ENCODE measurements around the gene ARMC8. TPM values are rescaled to one million over a fixed set of nuclear protein-coding genes. Genes with fewer than 3 reads are reported as not detected.

Gene ARMC8
- total RNA-seq, 1 experiment from 2014 or later, result 63.6 TPM

DNA sequence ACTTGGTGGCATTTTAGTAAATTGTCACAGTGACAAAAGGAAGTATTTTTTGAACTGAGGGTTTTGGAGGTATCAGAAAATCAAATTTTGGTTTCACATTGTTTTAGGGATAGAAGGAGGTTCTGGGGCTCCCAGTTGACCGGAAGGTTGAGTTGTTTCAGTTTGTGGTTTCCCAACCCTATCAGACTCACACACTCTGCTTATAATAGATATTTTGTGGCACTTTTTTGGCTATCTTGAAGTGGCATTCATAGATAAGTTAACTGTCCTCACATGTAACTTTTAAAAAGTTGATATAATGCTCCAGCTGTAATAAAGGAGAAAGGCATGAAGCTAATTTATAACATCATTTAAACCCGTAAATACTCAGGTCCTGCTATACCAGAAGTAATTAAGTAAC lies 12.8 kb downstream of the ARMC8 start:
- H4K8ac ChIP-seq (replicated peaks; ENCODE audit: insufficient read length, low read depth, low read length), result no peak overlapping the region
- H3K9ac ChIP-seq (ENCODE audit: extremely low read depth, insufficient read length, low read length), result no peak overlapping the region
- no peak overlapping the region for H2BK12ac ChIP-seq (ENCODE audit: insufficient read length, low read depth, low read length)
- Mint-ChIP-seq H3K36me3 (ENCODE audit: insufficient read depth in 1 of 3, low read depth in 3 of 3) (peaks cover 0 to 9% (median 4%) of the 10 kb centered on the region in 3 experiments; a peak in 3 of 7 replicates), H3K9me3 (no peaks in the 10 kb centered on the region), H3K27me3 (ENCODE audit: low read depth) (no peaks in the 10 kb centered on the region), H3K4me3 (no peak overlapping the region), H3K4me1 (peaks cover 12 to 15% of the 10 kb centered on the region in 2 experiments), H3K27ac (no peak overlapping the region; a peak in 1 of 7 replicates)
- H3K27ac ChIP-seq (ENCODE audit: insufficient read length, low read depth, low read length), result no peak overlapping the region
- H2AK5ac ChIP-seq (ENCODE audit: insufficient read length, low read length), result no peak overlapping the region
- H3K18ac ChIP-seq (ENCODE audit: insufficient read length, low read depth, low read length), result no peak overlapping the region
- peaks cover 2% of the 10 kb centered on the region for H4K20me1 ChIP-seq (ENCODE audit: control insufficient read depth, insufficient read depth, insufficient read length)
- H3K4ac ChIP-seq (ENCODE audit: low read depth, low read length), result no peak overlapping the region
- H2AFZ ChIP-seq (ENCODE audit: low read length), result no peak overlapping the region
- no peak overlapping the region for H3K4me2 ChIP-seq (ENCODE audit: insufficient read depth, insufficient read length, low read length)
- no peaks in the 10 kb centered on the region for H3K9me3 ChIP-seq (ENCODE audit: control insufficient read depth, low read depth, low read length)
- no peak overlapping the region for H3K56ac ChIP-seq (ENCODE audit: insufficient read length, low read depth, low read length)
- H3K14ac ChIP-seq (ENCODE audit: insufficient read depth, low read length), result no peak overlapping the region
- no peaks in the 10 kb centered on the region for H3K4me1 ChIP-seq (ENCODE audit: insufficient read depth, low read length)
- peaks cover 18% of the 10 kb centered on the region; the same call in 1 of the 2 replicates for H3K79me2 ChIP-seq (ENCODE audit: insufficient read depth, low read length)
- H2BK15ac ChIP-seq (ENCODE audit: low read depth, low read length), result no peak overlapping the region
- no peak overlapping the region for H2BK20ac ChIP-seq (ENCODE audit: low read depth, low read length, poor library complexity, severe bottlenecking)
- DNase-seq, result no peak
- H3K79me1 ChIP-seq (ENCODE audit: insufficient read depth, low read depth, low read length, poor library complexity, severe bottlenecking), result no peaks in the 10 kb centered on the region
- H3T11ph ChIP-seq (ENCODE audit: low read length), result no peak overlapping the region
- H3K23me2 ChIP-seq (ENCODE audit: insufficient read length, low read depth, low read length, poor library complexity, severe bottlenecking), result no peaks in the 10 kb centered on the region
- no peak overlapping the region for H3K23ac ChIP-seq (ENCODE audit: insufficient read length, low read depth, low read length)
- no peak overlapping the region for H2BK5ac ChIP-seq (ENCODE audit: insufficient read length, low read length)
- WGBS (ENCODE audit: extremely low coverage, insufficient read length, low lambda C conversion rate), result no CpG with 5 or more reads among the region's 2 CpGs
- no peak overlapping the region for H4K5ac ChIP-seq (ENCODE audit: insufficient read length, low read depth, low read length)
- H4K91ac ChIP-seq (ENCODE audit: insufficient read length, low read depth, low read length), result no peak overlapping the region
- no peak overlapping the region for H2BK120ac ChIP-seq (ENCODE audit: low read depth, low read length, poor library complexity, severe bottlenecking)
- TF ChIP-seq, protein P1, sequence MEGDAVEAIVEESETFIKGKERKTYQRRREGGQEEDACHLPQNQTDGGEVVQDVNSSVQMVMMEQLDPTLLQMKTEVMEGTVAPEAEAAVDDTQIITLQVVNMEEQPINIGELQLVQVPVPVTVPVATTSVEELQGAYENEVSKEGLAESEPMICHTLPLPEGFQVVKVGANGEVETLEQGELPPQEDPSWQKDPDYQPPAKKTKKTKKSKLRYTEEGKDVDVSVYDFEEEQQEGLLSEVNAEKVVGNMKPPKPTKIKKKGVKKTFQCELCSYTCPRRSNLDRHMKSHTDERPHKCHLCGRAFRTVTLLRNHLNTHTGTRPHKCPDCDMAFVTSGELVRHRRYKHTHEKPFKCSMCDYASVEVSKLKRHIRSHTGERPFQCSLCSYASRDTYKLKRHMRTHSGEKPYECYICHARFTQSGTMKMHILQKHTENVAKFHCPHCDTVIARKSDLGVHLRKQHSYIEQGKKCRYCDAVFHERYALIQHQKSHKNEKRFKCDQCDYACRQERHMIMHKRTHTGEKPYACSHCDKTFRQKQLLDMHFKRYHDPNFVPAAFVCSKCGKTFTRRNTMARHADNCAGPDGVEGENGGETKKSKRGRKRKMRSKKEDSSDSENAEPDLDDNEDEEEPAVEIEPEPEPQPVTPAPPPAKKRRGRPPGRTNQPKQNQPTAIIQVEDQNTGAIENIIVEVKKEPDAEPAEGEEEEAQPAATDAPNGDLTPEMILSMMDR (conservative IDR thresholded peaks at IDR 0.05), result no peak
- no peaks in the 10 kb centered on the region for H3K27me3 ChIP-seq (ENCODE audit: insufficient read depth, low read length)

Measured in H9 (cell line).